ENCODE data around the gene HEBP2. TPM values are rescaled to one million over a fixed set of nuclear protein-coding genes. Genes with fewer than 3 reads are reported as not detected.
A peak's percentile ranks its signal among the peaks of the same experiment; 100 is the strongest.
"Not testable (repeated sequence)": the region's sequence is repeated elsewhere in the genome, so short reads cannot be mapped to it uniquely, and the experiment has no call there.

HEBP2 gene
- total RNA-seq (2014; rRNA removed; shearing (Covaris generic)): 17.0 and 22.9 TPM in 2 replicates
- polyA plus RNA-seq (2015; cell fraction: cytosol; rRNA removed): 13.7 and 18.6 TPM in 2 replicates
- polyA plus RNA-seq (2015; cell fraction: nucleus; rRNA removed): 1.9 and 6.5 TPM in 2 replicates

GRCh38 chr6:138403801-138404665 is at the start of gene HEBP2:
HEBP2 (plus strand) TSS chr6:138404223; CDS start chr6:138404496, 273 bp downstream.
- in situ Hi-C loops (cut with HindIII; ENCODE audit: low pct_unique_long_range_greater_than_20kb, low sequenced_read_pairs): no loop called here
- DNase-seq (ENCODE audit: low read depth, low spot score): peak; percentile 76

GRCh38 chr6:138357928-138358327 is 46.1 kb upstream of the HEBP2 start:
- no peak for DNase-seq (ENCODE audit: low read depth, low spot score)
- in situ Hi-C loops (cut with HindIII; ENCODE audit: low pct_unique_long_range_greater_than_20kb, low sequenced_read_pairs): no loop called here

- in situ Hi-C loops (cut with HindIII; ENCODE audit: low pct_unique_long_range_greater_than_20kb, low sequenced_read_pairs); DNase-seq (ENCODE audit: low read depth, low spot score): not testable (repeated sequence)
Measured at GRCh38 chr6:138368684-138369083, 35.3 kb upstream of the HEBP2 start.

GRCh38 chr6:138370631-138371451 is 33.2 kb upstream of the HEBP2 start:
- in situ Hi-C loops (cut with HindIII; ENCODE audit: low pct_unique_long_range_greater_than_20kb, low sequenced_read_pairs): no loop called here
- no peak for DNase-seq (ENCODE audit: low read depth, low spot score)

- in situ Hi-C loops (cut with HindIII; ENCODE audit: low pct_unique_long_range_greater_than_20kb, low sequenced_read_pairs): no loop called here
- DNase-seq (ENCODE audit: low read depth, low spot score): no peak
Measured at GRCh38 chr6:138371452-138371711, 32.6 kb upstream of the HEBP2 start.

GRCh38 chr6:138371720-138372119 is 32.3 kb upstream of the HEBP2 start:
- in situ Hi-C loops (cut with HindIII; ENCODE audit: low pct_unique_long_range_greater_than_20kb, low sequenced_read_pairs): no loop called here
- DNase-seq (ENCODE audit: low read depth, low spot score): no peak

- DNase-seq (ENCODE audit: low read depth, low spot score): peak; percentile 11
- in situ Hi-C loops (cut with HindIII; ENCODE audit: low pct_unique_long_range_greater_than_20kb, low sequenced_read_pairs): no loop called here
Measured at GRCh38 chr6:138372711-138373463, 31.1 kb upstream of the HEBP2 start.

- in situ Hi-C loops (cut with HindIII; ENCODE audit: low pct_unique_long_range_greater_than_20kb, low sequenced_read_pairs): no loop called here
- DNase-seq (ENCODE audit: low read depth, low spot score): no peak
Measured at GRCh38 chr6:138374230-138374629, 29.8 kb upstream of the HEBP2 start.

GRCh38 chr6:138374815-138375214 is 29.2 kb upstream of the HEBP2 start:
- in situ Hi-C loops (cut with HindIII; ENCODE audit: low pct_unique_long_range_greater_than_20kb, low sequenced_read_pairs): no loop called here
- no peak for DNase-seq (ENCODE audit: low read depth, low spot score)

GRCh38 chr6:138377042-138377441 is 27.0 kb upstream of the HEBP2 start:
- DNase-seq (ENCODE audit: low read depth, low spot score): no peak
- in situ Hi-C loops (cut with HindIII; ENCODE audit: low pct_unique_long_range_greater_than_20kb, low sequenced_read_pairs): no loop called here

GRCh38 chr6:138377844-138378243 is 26.2 kb upstream of the HEBP2 start, which contains the start of gene SMIM28:
SMIM28 (plus strand) TSS chr6:138377905; CDS start chr6:138378073, 168 bp downstream.
- DNase-seq (ENCODE audit: low read depth, low spot score): no peak
- in situ Hi-C loops (cut with HindIII; ENCODE audit: low pct_unique_long_range_greater_than_20kb, low sequenced_read_pairs): no loop called here

GRCh38 chr6:138378463-138378862 is 25.6 kb upstream of the HEBP2 start:
- in situ Hi-C loops (cut with HindIII; ENCODE audit: low pct_unique_long_range_greater_than_20kb, low sequenced_read_pairs): no loop called here
- no peak for DNase-seq (ENCODE audit: low read depth, low spot score)

- DNase-seq (ENCODE audit: low read depth, low spot score): no peak
- in situ Hi-C loops (cut with HindIII; ENCODE audit: low pct_unique_long_range_greater_than_20kb, low sequenced_read_pairs): no loop called here
Measured at GRCh38 chr6:138382498-138383265, 21.3 kb upstream of the HEBP2 start.

GRCh38 chr6:138383776-138384175 is 20.2 kb upstream of the HEBP2 start:
- in situ Hi-C loops (cut with HindIII; ENCODE audit: low pct_unique_long_range_greater_than_20kb, low sequenced_read_pairs): no loop called here
- no peak for DNase-seq (ENCODE audit: low read depth, low spot score)

- no peak for DNase-seq (ENCODE audit: low read depth, low spot score)
- in situ Hi-C loops (cut with HindIII; ENCODE audit: low pct_unique_long_range_greater_than_20kb, low sequenced_read_pairs): no loop called here
Measured at GRCh38 chr6:138386897-138387296, 17.1 kb upstream of the HEBP2 start.

GRCh38 chr6:138387577-138388368 is 16.2 kb upstream of the HEBP2 start:
- in situ Hi-C loops (cut with HindIII; ENCODE audit: low pct_unique_long_range_greater_than_20kb, low sequenced_read_pairs): no loop called here
- no peak for DNase-seq (ENCODE audit: low read depth, low spot score)
